Measurements from ENCODE around the gene ENTPD2.

DNA sequence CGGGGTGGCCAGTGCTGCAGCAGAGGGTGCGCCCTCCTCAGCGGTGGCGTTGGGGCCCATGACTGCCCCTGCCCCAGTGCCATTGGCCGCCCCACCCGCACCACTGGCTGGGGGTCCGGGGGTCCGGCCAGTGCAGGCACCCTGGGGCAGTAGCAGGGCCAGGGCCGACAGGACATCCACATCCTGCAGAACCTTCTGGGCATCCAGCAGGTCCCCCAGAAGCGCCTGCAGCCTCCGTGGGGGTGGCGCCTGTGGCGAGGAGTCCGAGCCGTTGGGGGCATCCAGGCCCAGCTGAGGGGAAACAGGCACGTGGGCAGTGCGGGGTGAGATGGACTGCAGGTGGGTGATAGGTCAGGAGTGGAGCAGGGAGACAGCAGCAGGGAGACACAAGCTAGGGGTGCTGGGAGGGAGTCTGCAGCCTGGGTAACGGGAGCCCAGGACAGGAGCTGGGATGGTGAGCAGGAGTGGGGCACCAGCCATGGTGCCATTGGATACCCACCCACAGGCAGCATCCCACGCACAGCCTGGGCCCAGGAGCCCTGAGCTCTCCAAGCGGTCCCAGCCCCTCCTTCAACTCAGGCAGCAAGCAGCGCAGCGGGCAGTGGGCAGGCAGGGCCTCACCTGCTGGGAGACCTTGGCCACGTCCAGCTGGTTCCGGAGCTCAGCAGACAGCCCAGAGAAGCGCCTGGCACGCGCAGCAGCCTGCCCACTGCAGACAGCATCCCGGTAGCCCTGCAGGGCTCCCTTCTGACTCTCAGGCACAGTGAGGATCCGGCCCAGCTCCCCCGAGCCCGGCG, 32.9 kb downstream of the ENTPD2 start:
- TF ChIP-seq, protein P1, sequence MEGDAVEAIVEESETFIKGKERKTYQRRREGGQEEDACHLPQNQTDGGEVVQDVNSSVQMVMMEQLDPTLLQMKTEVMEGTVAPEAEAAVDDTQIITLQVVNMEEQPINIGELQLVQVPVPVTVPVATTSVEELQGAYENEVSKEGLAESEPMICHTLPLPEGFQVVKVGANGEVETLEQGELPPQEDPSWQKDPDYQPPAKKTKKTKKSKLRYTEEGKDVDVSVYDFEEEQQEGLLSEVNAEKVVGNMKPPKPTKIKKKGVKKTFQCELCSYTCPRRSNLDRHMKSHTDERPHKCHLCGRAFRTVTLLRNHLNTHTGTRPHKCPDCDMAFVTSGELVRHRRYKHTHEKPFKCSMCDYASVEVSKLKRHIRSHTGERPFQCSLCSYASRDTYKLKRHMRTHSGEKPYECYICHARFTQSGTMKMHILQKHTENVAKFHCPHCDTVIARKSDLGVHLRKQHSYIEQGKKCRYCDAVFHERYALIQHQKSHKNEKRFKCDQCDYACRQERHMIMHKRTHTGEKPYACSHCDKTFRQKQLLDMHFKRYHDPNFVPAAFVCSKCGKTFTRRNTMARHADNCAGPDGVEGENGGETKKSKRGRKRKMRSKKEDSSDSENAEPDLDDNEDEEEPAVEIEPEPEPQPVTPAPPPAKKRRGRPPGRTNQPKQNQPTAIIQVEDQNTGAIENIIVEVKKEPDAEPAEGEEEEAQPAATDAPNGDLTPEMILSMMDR (conservative IDR thresholded peaks at IDR 0.05; ENCODE audit: low read depth in 2 of 2) = no peak
- TF ChIP-seq POLR2AphosphoS5 (IDR thresholded peaks at IDR 0.05; ENCODE audit: low read depth) (no peak), EZH2 (IDR thresholded peaks at IDR 0.05; ENCODE audit: low read depth, unreplicated experiment) (no peak), REST (IDR thresholded peaks at IDR 0.05; ENCODE audit: unreplicated experiment) (no peak), JUNB (IDR thresholded peaks at IDR 0.05; ENCODE audit: unreplicated experiment) (no peak), NANOG (IDR thresholded peaks at IDR 0.05; ENCODE audit: borderline replicate concordance) (no peak), ZNF114 (CRISPR knock-in tag; IDR thresholded peaks at IDR 0.05) (no peak), ZNF331 (CRISPR knock-in tag; IDR thresholded peaks at IDR 0.05; ENCODE audit: low read depth) (no peak)
- TF ChIP-seq, protein P2, sequence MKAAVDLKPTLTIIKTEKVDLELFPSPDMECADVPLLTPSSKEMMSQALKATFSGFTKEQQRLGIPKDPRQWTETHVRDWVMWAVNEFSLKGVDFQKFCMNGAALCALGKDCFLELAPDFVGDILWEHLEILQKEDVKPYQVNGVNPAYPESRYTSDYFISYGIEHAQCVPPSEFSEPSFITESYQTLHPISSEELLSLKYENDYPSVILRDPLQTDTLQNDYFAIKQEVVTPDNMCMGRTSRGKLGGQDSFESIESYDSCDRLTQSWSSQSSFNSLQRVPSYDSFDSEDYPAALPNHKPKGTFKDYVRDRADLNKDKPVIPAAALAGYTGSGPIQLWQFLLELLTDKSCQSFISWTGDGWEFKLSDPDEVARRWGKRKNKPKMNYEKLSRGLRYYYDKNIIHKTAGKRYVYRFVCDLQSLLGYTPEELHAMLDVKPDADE (IDR thresholded peaks at IDR 0.05) = no peak
